Posterior vena cava (tissue), 2 donors: Measurements from ENCODE around the gene PIP4K2C. TPM values are rescaled to one million over a fixed set of nuclear protein-coding genes. Genes with fewer than 3 reads are reported as not detected.
"Not testable (repeated sequence)": the region's sequence is repeated elsewhere in the genome, so short reads cannot be mapped to it uniquely, and the experiment has no call there.

Experiments used
- DNase-seq: peaks from one replicate; pipeline ENCODE4 v3.0.0-alpha.2; 2020; ENCODE audit warnings: low spot score
- intact Hi-C, 2 donors: fragments of 100-400 bp; cut with DNase I; formaldehyde crosslinking; loops; one replicate each; pipeline versions ENCODE4 v1.14.1 to v1.14.2; 2022 to 2023
- total RNA-seq, 2 donors: library from RNA; stranded (reverse); fragmentation: NEBNext Ultra II Directional; extraction: Animal tissue kit (Norgen Biotek cat#: 25700); gene quantifications; one replicate each; pipeline ENCODE4 v1.2.1, GENCODE V29; 2021
- donor health status: DM: yes; HTN: yes; CAD: no.
- donor health status: DM: yes; HTN: yes; CAD: no.

The PIP4K2C gene
- total RNA-seq, 2 donors from 2014 or later, result 26.0 to 27.4 TPM

- intact Hi-C loops, result no loop called here
- no peak for DNase-seq
These were observed 36.5 kb upstream of the PIP4K2C start for GRCh38 chr12:57554453-57554852.

GRCh38 chr12:57554897-57555296 is 36.1 kb upstream of the PIP4K2C start:
- intact Hi-C loops, result no loop called here
- no peak for DNase-seq

GRCh38 chr12:57558864-57559263 is 32.1 kb upstream of the PIP4K2C start:
- intact Hi-C loops, result no loop called here
- DNase-seq, result no peak

- no peak for DNase-seq
- intact Hi-C loops, result no loop called here
These were observed 30.5 kb upstream of the PIP4K2C start for GRCh38 chr12:57560516-57560915.

DNA sequence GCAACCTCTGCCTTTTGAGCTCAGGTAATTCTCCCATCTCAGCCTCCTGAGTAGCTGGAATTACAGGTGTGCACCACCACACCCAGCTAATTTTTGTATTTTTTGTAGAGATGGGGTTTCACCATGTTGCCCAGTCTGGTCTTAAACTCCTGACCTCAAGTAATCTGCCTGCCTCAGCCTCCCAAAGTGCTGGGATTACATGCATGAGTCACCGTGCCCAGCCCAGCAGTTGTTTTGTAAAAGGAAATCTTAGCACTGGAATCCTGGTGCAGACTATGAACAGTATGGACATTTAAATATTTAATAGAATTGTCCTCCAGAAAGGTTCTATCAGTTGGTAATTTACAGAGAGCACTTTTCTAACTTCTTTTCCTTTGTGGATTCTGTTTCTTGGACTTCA is 29.9 kb upstream of the PIP4K2C start:
- intact Hi-C loops, DNase-seq: not testable (repeated sequence)

DNA sequence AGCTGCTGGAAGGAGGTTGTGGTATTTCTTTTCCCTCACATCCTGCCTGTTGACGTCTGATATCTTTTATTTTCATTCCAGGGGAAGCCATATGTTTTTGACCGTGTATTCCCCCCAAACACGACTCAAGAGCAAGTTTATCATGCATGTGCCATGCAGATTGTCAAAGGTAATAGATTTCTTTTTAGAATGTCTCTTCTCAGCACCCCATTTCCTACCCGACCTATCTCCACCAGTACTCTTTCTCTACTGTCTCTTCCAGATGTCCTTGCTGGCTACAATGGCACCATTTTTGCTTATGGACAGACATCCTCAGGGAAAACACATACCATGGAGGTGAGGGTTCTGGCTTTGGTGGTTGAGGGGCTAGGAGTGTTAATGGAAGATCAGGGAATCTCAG is 27.6 kb upstream of the PIP4K2C start:
- intact Hi-C loops, result no loop called here

DNA sequence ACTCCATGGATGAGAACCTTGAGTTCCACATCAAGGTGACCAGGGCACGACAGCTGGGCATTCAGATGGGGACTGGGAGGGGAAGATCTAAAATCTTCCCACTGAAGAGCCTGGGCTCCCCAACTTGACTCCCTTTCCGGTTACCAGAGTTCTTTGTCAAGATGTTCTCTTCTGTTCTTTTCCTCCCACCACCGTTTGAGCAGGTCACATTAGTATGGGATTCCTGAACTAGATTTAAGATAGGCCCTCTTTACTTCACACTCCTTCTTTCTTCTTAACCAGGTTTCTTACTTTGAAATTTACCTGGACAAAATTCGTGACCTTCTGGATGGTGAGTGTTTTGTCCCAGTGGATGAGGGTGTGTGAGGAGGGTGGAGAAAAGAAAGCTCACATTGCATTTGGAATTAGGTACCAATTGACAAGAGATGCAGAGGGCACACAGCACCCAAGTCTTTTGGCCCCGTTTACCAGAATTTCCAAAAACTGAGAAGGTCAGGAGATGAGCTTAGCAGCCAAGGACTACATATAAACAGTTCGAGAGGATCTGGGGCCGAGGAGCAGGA is 26.7 kb upstream of the PIP4K2C start:
- no peak for DNase-seq
- intact Hi-C loops, result no loop called here

More for the DNA sequence above, 27.6 kb upstream of the PIP4K2C start:
- DNase-seq, result no peak

- no peak for DNase-seq
- intact Hi-C loops, result no loop called here
These were observed 22.2 kb upstream of the PIP4K2C start for GRCh38 chr12:57568838-57569237.

- intact Hi-C loops, result no loop called here
- no peak for DNase-seq
These were observed 21.1 kb upstream of the PIP4K2C start for GRCh38 chr12:57569858-57570257.

GRCh38 chr12:57570438-57570837 is 20.6 kb upstream of the PIP4K2C start:
- DNase-seq, intact Hi-C loops: not testable (repeated sequence)

- intact Hi-C loops, result no loop called here
- DNase-seq, result no peak
These were observed 18.8 kb upstream of the PIP4K2C start for GRCh38 chr12:57571926-57572762.

DNA sequence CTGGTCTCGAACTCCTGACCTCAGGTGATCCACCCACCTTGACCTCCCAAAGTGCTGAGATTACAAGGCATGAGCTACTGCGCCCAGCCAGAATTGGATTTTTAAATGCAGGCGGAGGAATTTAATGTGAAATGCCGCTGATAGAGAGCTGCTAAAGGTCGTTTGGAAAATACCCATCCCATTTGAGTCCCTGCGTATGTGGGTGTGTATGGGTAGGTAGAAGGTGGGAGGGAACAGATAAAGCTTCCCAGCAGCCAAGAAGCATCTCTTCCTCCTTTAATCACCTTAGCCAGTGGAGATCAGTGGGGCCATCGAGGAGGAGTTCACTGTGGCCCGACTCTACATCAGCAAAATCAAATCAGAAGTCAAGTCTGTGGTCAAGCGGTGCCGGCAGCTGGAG is 16.2 kb upstream of the PIP4K2C start:
- DNase-seq, result no peak
- intact Hi-C loops, result no loop called here

GRCh38 chr12:57575771-57576612 is 15.0 kb upstream of the PIP4K2C start:
- intact Hi-C loops, result no loop called here
- no peak for DNase-seq

DNA sequence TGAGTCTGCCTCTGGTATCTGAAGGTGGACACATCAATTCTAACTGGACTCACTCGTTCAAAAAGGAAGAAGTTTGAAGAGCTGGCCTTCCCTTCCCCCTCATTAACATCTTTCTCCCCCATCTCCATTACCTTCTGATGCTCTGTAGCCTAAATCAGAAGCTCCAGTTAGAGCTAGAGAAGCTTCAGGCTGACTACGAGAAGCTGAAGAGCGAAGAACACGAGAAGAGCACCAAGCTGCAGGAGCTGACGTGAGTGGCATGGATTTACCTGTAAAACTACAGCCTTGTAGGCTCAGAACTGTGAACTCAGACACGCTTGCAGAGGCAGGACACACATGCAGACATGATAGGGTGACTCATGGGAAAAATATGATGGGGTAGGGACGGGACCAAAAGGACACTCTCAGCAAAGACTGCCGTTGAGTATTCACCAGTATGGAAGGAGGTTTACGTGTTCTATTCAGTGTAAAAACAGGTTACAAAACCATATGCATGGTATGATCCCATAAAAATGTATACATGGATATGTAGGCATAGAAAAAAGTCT is 14.3 kb upstream of the PIP4K2C start:
- no peak for DNase-seq
- intact Hi-C loops, result no loop called here

GRCh38 chr12:57577981-57578758 is 12.8 kb upstream of the PIP4K2C start:
- DNase-seq, result no peak
- intact Hi-C loops, result no loop called here

- intact Hi-C loops, result no loop called here
- no peak for DNase-seq
These were observed 12.0 kb upstream of the PIP4K2C start for GRCh38 chr12:57579011-57579410.

GRCh38 chr12:57579677-57580465 is 11.1 kb upstream of the PIP4K2C start:
- intact Hi-C loops, result loop anchor here in 1 of 2 donors (5.0 kb wide), 1 partner anchor 42 kb away; no protein-coding TSS in a partner anchor
- DNase-seq, result no peak

GRCh38 chr12:57580466-57580795 is 10.6 kb upstream of the PIP4K2C start:
- intact Hi-C loops, result loop anchor here in 1 of 2 donors (5.0 kb wide), 1 partner anchor 42 kb away; no protein-coding TSS in a partner anchor
- DNase-seq, result no peak
